Neural crest cell (in vitro differentiated cells): ENCODE measurements around the gene SMAD3. TPM values are rescaled to one million over a fixed set of nuclear protein-coding genes. Genes with fewer than 3 reads are reported as not detected.
A peak's percentile ranks its signal among the peaks of the same experiment; 100 is the strongest.

Experiments
- DNase-seq: peaks from one replicate; pipeline ENCODE4 v3.0.0; 2021; ENCODE audit warnings: low read depth, mixed read lengths, low spot score
- H3K27ac Mint-ChIP-seq: one replicate; pipeline ENCODE4 v1.8.0; 2021; ENCODE audit warnings: mild to moderate bottlenecking, mixed read lengths; ENCODE audit not compliant: unreplicated experiment
- H3K27me3 Mint-ChIP-seq: 2 replicates; pipeline ENCODE4 v1.8.0; 2021; ENCODE audit warnings: low read depth, mild to moderate bottlenecking, mixed read lengths
- H3K36me3 Mint-ChIP-seq: 2 replicates; pipeline ENCODE4 v1.8.0; 2021; ENCODE audit warnings: low read depth, mild to moderate bottlenecking, mixed read lengths
- H3K4me1 Mint-ChIP-seq: 2 replicates; pipeline ENCODE4 v1.8.0; 2021; ENCODE audit warnings: mixed read lengths
- H3K4me3 Mint-ChIP-seq: one replicate; pipeline ENCODE4 v1.8.0; 2021; ENCODE audit warnings: mild to moderate bottlenecking, mixed read lengths
- H3K9me3 Mint-ChIP-seq: 2 replicates; pipeline ENCODE4 v1.8.0; 2021; ENCODE audit warnings: mixed read lengths
- CTCF ChIP-seq: fragments of 200-600 bp; sonication (generic); conservative IDR thresholded peaks from 2 replicates; pipeline ENCODE4 v1.5.0; 2021; ENCODE audit warnings: antibody characterized with exemption, mild to moderate bottlenecking
- total RNA-seq: library from RNA; stranded (reverse); gene quantifications from 2 replicates; pipeline ENCODE4 v1.2.1, GENCODE V29; 2021

SMAD3 gene
- total RNA-seq, 1 donor from 2014 or later, result 39.5 TPM

- Mint-ChIP-seq H3K27ac (no peak overlapping the region), H3K36me3 (peaks cover 21% of the 10 kb centered on the region), H3K27me3 (no peaks in the 10 kb centered on the region), H3K4me3 (no peak overlapping the region), H3K9me3 (peaks cover 2% of the 10 kb centered on the region), H3K4me1 (peaks cover 20% of the 10 kb centered on the region)
- TF ChIP-seq CTCF, result no peak
- DNase-seq, result no peak
These were observed 134.7 kb downstream of the SMAD3 start for GRCh38 chr15:67199881-67200763.

GRCh38 chr15:67201136-67201535 lies 135.7 kb downstream of the SMAD3 start:
- no peaks in the 10 kb centered on the region for H3K27me3 Mint-ChIP-seq
- H3K36me3 Mint-ChIP-seq, result peaks cover 18% of the 10 kb centered on the region
- peak overlapping the region; percentile 51 for H3K27ac Mint-ChIP-seq
- H3K4me3 Mint-ChIP-seq, result no peak overlapping the region
- peaks cover 20% of the 10 kb centered on the region for H3K4me1 Mint-ChIP-seq
- no peak for DNase-seq
- TF ChIP-seq CTCF, result no peak
- peaks cover 2% of the 10 kb centered on the region for H3K9me3 Mint-ChIP-seq

GRCh38 chr15:67202091-67202490 lies 136.7 kb downstream of the SMAD3 start:
- no peaks in the 10 kb centered on the region for H3K9me3 Mint-ChIP-seq
- peaks cover 15% of the 10 kb centered on the region for H3K36me3 Mint-ChIP-seq
- H3K27me3 Mint-ChIP-seq, result no peaks in the 10 kb centered on the region
- no peak for TF ChIP-seq CTCF
- H3K4me3 Mint-ChIP-seq, result no peak overlapping the region
- H3K4me1 Mint-ChIP-seq, result peaks cover 20% of the 10 kb centered on the region
- DNase-seq, result no peak
- no peak overlapping the region for H3K27ac Mint-ChIP-seq

- no peak for TF ChIP-seq CTCF
- Mint-ChIP-seq H3K4me1 (peaks cover 20% of the 10 kb centered on the region), H3K36me3 (peaks cover 16% of the 10 kb centered on the region), H3K27ac (no peak overlapping the region), H3K9me3 (no peaks in the 10 kb centered on the region), H3K27me3 (no peaks in the 10 kb centered on the region), H3K4me3 (no peak overlapping the region)
- no peak for DNase-seq
These were observed 137.6 kb downstream of the SMAD3 start for GRCh38 chr15:67202991-67203390.

GRCh38 chr15:67207555-67208207 lies 142.3 kb downstream of the SMAD3 start:
- Mint-ChIP-seq H3K27ac (no peak overlapping the region), H3K4me3 (no peak overlapping the region), H3K9me3 (no peaks in the 10 kb centered on the region), H3K4me1 (no peaks in the 10 kb centered on the region), H3K36me3 (peaks cover 14% of the 10 kb centered on the region), H3K27me3 (no peaks in the 10 kb centered on the region)
- no peak for DNase-seq
- no peak for TF ChIP-seq CTCF
